Measurements from ENCODE around the gene POU5F2.
A peak's percentile ranks its signal among the peaks of the same experiment; 100 is the strongest.

The POU5F2 gene

GRCh38 chr5:93741136-93741811, at the start of gene POU5F2:
Gene POU5F2, minus strand, starts transcription at chr5:93741600. Its CDS starts 37 bp downstream, at chr5:93741563.
- no peak for DNase-seq (ENCODE audit: low read depth)
- no peak within 1 kb of the TSS for H3K4me3 ChIP-seq (ENCODE audit: low read depth, low read length)
- no peak for TF ChIP-seq CTCF (IDR thresholded peaks at IDR 0.05; ENCODE audit: control insufficient read depth, extremely low read depth, insufficient read depth)

GRCh38 chr5:93790401-93790800, 49.0 kb upstream of the POU5F2 start:
- DNase-seq (ENCODE audit: low read depth) = no peak
- no peak for TF ChIP-seq CTCF (IDR thresholded peaks at IDR 0.05; ENCODE audit: control insufficient read depth, extremely low read depth, insufficient read depth)
- no peak overlapping the region for H3K4me3 ChIP-seq (ENCODE audit: low read depth, low read length)

- DNase-seq (ENCODE audit: low read depth) = peak; percentile 2
- TF ChIP-seq CTCF (IDR thresholded peaks at IDR 0.05; ENCODE audit: control insufficient read depth, extremely low read depth, insufficient read depth) = peak; percentile 18; the same call in 1 of the 2 replicates
- H3K4me3 ChIP-seq (ENCODE audit: low read depth, low read length) = no peak overlapping the region
Observed at GRCh38 chr5:93789173-93790067, 48.0 kb upstream of the POU5F2 start.

- DNase-seq (ENCODE audit: low read depth) = no peak
- TF ChIP-seq CTCF (IDR thresholded peaks at IDR 0.05; ENCODE audit: control insufficient read depth, extremely low read depth, insufficient read depth) = no peak
- H3K4me3 ChIP-seq (ENCODE audit: low read depth, low read length) = no peak overlapping the region
Observed at GRCh38 chr5:93787598-93787997, 46.2 kb upstream of the POU5F2 start.

- no peak overlapping the region for H3K4me3 ChIP-seq (ENCODE audit: low read depth, low read length)
- no peak for DNase-seq (ENCODE audit: low read depth)
- no peak for TF ChIP-seq CTCF (IDR thresholded peaks at IDR 0.05; ENCODE audit: control insufficient read depth, extremely low read depth, insufficient read depth)
Observed at GRCh38 chr5:93785475-93785874, 44.1 kb upstream of the POU5F2 start.

GRCh38 chr5:93782978-93783377, 41.6 kb upstream of the POU5F2 start:
- DNase-seq (ENCODE audit: low read depth) = no peak
- no peak overlapping the region for H3K4me3 ChIP-seq (ENCODE audit: low read depth, low read length)
- TF ChIP-seq CTCF (IDR thresholded peaks at IDR 0.05; ENCODE audit: control insufficient read depth, extremely low read depth, insufficient read depth) = no peak

Measured in LNCaP clone FGC (cell line).